GM19455 (cell line): ENCODE results near the gene NTMT1.
"Not testable (repeated sequence)": the region's sequence is repeated elsewhere in the genome, so short reads cannot be mapped to it uniquely, and the experiment has no call there.

Experiments used
- ATAC-seq: cut with Tn5 transposase; IDR thresholded peaks from one replicate; pipeline ENCODE4 v1.9.1; 2021; ENCODE audit not compliant: unreplicated experiment

NTMT1 gene

DNA sequence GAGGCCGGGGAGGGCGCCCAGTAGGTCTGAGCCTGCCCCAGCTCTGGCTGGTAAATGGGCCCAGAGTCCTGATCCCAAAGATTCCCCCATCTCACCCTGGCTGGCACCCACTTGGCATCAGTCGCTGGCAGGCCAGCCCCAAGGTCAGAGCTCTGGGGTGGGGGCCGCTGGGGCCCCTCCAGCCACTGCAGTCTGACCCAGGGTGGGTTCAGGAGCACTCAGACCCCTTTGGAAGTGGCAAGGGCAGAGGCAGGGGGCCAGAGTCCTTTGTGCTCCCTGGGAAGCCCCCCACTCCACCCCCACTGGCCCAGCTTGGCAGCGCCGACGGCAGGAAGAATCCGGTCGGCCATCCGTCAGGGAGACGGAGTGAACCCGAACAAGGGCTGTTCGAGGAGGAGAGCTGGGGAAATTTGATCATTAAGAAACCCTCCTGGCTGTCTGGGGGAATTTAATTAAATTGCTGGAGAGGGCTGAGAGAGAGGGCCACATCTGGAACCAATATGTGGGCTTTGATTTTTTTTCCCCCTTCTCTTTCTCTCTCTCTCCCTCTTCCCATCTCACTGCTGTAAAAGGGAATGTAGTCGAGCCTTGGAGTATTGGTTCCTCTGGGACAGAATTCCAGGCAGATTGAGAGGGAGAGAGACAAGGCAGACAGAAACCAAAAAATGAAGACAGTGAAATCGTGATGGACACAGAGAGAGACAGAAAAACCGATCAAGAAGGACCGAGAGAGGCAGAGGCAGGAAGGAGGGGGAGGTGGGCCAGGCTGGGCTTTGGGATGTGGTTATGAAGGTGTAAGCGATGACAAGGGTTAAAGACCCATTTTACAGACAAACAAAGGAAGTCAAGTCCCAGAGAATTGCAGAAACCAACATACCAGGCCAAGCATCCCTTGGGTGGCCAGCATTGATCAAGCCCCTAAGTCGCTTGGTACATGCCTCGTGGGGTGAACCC, 24.0 kb downstream of the NTMT1 start:
- no peak for ATAC-seq

DNA sequence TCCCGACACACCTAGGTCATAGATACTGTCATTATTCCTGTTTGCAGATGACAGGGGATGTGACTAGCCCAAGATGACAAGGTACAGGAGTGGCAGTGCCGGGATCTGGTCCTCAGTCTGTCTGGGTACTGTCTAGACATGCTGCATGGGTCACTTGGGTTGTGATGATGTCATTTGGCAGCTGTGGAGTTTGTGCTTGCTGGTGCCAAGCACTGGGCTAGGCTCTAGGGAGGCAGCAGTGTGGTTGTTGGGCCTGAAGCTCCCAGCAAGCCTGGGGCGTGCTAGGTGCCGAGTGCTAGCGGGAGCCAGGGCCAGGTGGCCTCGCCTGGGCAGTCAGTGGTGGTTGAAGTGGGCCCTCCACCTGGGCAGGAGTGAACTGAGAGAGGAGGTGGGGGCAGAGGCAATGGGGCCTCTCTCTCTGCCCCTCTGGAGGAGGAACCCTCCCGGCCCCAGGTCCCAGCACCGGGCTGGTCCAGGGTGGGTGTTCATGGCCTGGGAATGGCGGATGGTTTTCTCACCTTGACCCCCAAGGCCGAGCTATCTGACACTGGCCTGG, 24.8 kb downstream of the NTMT1 start:
- no peak for ATAC-seq

DNA sequence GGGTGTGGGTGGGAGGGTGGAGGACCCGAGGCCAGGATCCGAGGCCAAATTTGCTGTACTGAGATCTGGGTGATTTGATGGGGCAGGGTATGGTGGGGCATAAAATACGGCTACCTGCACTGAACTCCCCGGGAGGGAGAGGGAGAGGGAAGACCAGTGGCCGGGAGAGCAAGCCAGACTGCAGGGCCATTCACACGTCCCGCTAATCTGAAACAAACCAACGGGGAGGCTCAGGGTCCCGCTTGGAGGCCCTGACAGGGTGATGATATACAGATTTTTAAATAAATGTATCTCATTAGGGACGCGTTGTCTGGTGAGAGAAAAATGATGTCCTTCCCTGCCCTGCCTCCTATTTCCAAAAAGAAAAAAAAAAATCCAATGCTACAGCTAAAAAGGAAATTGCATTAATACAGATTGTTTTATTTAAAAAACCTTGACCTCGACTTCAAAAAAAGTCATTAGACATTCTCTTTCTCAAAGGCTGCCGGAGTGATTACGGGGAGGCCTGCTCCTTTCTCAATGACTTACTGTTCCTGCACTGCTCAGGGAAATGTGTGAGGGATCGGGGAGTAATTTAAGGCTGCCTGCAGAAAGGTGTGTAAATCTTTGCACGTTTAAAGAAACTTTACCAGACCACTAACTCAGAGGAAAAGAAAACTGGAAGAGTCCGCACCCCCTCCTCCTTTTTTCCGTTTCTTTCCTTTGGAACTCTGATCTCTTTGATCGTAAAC, 28.0 kb downstream of the NTMT1 start:
- no peak for ATAC-seq

DNA sequence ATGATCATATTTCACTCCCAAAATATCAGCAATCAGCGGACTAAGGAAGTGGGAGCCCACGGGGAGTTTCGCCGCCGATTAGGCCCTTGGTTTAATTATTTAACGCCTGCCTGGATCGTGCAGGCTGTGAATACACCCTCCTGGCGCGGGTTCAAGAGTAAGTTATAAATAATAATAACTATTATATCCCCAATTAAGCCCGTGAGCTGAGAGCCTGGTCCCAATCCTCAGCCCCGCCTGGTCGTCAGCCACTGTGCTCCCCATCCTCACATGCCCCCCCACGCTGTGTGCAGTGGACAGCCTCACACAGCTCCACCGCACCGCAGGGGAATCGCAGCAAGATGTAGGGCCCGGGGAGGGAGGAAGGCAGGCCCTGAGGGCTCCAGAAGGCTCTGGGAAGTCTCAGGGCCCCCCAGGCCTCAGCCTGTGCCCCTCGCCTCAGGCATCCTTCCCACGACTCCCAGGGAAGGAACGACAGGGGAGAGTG, 28.6 kb downstream of the NTMT1 start:
- no peak for ATAC-seq

DNA sequence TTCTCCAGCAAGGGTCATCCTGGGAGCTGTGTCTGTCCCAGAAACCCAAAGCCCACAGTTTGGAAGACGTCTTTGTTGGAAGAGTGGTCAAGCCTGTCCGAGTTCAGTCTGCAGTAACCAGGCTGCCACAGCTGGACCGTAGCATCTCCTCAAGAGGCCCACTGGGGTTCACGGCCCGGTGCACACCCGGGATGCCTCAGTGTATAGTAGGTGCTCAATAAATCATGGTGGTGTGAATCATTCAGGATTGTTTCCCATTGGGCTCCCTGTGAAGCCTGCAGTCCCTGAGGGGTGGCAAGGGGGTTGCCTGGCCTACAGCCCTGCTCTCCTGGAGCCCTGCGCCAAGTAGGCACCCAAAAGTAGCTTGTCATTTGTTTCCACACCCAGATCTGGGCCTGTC, 29.2 kb downstream of the NTMT1 start:
- ATAC-seq, result no peak

DNA sequence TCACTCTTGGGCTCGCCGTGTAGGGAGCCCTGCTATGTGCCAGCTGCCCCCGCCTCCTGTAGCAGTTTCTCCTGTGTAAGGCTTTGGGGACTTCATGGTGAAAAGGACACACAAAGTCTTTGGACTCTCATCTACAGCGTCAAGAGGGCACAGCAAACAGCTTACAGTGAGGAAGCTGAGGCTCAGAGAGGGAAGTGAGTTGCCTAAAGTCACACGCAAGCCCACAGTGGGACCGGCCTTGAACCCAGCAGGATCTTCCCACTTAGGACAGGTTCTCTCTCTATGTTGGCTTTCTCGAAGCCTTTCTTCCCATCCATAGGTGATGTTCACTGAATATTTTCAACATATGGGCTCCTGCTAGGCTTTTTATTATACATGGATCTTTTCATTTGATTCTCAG, 29.7 kb downstream of the NTMT1 start:
- ATAC-seq, result no peak

DNA sequence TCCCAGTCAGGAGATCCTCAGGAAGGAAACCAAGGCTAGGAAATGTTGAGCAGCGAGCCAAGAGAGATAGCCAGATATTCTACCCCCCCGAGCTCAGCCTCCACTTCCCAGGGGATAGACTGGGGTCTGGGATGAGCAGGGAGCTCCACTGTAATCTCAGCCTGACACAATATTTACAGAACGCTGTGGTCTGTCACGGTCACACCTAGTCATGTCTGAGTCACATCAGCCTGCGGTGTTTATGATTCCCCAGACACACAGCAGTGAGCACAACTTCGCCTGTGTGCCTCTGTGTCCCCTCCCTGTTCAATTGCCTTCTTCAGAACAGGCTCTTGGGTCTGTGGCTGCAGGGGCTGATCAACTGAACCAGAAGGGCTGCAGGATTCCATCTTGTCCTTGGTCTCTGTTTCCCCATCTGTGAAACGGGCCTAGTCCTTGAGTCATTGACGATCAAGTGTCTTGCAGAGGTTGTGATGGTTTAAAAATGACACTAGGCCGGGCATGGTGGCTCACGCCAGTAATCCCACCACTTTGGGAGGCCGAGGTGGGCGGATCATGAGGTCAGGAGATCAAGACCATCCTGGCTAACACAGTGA, 30.9 kb downstream of the NTMT1 start:
- no peak for ATAC-seq

DNA sequence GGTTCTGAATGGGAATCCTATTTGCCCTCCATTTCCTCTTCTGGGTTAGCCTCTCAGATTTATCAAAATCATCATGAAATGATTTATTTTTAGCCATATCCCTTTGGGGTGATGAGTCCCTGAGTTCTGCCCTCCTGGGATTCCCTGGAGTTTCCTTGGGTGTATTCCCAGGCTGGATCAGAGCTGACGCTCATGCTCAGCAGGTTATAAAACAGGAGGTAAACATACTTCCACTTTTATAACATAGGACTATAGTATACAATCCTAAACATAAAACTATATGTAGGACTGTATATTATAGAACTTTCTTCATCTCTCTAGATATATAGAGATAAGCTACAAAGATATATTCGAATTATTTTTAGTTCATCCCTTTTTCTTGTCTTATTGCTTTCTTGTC, 35.1 kb downstream of the NTMT1 start:
- ATAC-seq, result no peak

DNA sequence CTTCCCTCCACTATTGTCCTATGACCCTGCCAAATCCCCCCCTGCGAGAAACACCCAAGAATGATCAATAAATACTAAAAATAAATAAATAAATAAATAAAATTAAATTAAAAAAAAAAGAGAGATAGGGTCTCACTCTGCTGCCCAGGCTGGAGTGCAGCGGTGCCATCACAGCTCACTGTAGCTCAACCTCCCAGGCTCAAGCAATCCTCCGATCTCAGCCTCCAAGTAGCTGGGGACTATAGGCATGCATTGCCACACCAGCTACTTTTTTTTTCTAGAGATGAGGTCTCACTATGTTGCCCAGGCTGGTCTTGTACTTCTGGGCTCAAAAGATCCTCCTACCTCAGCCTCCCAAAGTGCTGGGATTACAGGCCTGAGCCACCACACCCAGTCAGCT, 36.3 kb downstream of the NTMT1 start:
- ATAC-seq, result not testable (repeated sequence)

DNA sequence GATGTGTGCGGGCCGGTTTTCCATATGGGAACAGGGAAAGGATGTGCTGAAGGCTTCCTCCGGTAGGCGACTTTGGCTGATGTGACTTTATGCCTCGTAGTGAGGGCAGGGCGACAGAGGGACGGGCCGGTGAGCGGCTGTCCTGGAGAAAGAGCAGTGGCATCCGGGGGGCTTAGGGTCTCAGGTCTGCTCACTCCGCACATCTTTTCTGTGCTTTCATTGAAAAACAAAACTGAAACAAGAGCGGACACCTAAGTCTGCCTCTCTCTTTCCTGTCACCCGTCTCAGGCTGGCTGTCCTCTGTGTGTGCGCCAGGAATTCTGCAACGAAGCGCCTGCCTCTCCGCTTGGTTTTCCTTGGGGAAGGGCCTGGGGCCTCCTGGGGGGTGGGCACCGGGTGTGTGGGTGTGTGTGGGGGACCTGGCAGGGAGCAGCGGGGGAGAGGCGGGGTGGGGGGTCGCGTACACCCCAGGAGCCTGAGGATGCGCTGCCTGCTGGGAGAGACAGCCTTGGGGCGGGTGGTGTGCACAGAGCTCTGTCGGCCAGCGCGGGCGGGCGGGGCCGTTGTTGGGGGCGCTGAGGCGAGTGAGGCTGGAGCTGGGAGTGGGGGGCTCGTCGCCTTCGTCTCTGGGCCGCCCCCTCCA, 38.9 kb downstream of the NTMT1 start:
- ATAC-seq, result no peak

DNA sequence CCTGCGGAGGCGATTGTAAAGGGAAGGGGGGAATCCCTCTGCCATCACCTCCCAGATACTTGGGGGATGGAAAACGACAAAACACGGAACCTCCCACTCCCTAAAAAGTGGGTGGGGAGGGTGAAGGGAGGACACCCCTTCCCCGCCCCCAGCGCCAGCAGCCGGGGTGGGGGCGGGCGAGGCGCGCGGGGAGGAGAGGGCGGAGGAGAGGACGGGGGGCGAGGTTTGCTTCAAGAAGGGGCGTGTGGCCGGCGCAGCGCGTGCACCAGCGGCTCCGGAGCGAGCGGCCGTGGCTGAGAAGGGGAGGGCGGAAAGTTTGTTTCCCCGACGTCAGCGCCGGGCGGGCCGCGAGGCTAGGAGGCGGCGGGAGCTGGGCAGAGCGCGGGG, 39.4 kb downstream of the NTMT1 start, which contains the start of gene PRRX2:
Gene PRRX2 (plus strand): TSS at position 259 of the 387 bp plus-strand sequence. CDS start 221 bp downstream, outside the sequence.
- no peak for ATAC-seq

DNA sequence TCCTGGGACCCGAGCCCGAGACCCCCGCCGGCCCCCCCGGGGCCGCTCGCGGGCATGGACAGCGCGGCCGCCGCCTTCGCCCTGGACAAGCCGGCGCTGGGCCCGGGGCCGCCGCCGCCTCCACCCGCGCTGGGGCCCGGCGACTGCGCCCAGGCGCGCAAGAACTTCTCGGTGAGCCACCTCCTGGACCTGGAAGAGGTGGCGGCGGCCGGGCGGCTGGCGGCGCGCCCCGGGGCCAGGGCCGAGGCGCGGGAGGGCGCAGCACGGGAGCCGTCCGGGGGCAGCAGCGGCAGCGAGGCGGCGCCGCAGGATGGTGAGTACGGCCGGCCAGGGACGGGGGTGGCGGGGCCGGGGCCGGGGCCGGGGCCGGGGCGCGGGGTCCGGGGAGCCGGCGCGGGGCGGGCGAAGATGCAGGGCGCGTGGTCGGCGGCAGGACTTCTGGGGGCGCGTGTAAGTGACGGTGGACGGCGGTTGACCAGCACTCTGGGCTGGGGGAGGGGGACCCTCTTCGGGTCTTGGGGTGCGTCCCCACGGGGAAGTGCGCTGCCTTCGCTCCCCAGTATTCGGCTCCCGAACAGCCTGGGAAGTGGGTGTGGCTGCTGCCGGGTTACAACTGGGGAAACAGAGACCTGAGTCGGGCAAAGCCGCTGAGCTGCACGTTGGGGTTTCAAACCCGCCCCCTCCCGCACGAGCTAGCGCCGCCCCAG, 40.0 kb downstream of the NTMT1 start:
- ATAC-seq, result no peak

DNA sequence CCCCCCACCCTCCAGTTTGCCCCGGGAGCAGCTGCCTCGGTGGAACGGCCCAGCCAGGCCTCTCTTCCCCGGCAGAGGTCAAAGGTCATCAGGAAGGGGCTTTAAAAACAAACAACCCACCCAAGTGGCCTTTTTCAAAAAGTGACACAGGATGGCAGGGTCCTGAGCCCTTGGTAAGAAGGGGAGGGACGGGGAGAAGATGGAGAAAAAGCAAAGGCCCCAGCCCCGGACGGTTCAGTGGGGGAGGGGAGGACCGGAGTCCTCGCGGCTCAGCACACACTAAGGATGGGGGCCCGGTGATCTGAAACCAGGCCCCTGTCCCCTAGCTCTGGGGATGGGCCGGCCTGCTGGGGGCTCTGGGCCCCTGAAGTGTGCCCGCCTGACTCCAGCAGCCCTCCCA, 40.6 kb downstream of the NTMT1 start:
- ATAC-seq, result no peak

DNA sequence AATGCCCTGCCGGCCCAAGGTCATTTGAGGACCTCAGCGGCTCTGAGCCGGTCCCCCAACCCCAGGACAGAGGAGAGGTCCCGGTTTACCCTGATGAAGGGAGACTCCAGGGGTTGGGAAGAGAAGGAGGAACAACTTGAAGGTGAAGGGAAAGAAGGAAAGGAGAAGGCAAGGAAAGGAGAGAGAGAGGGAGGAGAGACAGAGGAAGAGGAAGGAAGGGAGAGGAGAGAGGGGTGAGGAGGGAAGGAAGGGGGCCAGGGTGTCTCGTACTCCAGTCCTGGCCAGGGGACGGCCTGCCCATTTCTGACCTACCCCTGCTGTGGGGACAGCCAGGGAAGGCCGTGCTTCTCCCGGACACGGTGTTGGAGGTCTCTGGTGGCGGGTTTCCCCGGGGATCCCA, 41.4 kb downstream of the NTMT1 start:
- no peak for ATAC-seq

DNA sequence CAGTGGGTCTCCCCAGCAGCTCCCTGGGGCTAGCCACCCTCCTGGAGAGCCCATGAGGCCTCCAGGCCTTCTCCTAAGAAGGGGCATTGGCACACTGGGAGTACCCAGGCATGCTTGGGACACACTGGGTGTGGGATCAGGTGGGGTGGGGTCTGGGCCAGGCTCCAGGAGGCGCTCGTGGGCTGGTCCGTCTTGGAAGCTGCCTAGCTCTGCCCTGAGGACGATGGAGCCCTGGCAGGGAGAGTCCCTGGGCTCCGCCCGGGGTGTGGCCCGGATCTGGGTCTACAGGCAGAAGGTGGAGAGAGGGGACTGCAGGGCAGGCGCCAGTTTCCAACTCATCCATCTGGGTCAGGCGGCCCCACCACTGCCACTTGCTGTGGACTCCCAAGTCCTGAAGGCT, 41.9 kb downstream of the NTMT1 start:
- ATAC-seq, result no peak

DNA sequence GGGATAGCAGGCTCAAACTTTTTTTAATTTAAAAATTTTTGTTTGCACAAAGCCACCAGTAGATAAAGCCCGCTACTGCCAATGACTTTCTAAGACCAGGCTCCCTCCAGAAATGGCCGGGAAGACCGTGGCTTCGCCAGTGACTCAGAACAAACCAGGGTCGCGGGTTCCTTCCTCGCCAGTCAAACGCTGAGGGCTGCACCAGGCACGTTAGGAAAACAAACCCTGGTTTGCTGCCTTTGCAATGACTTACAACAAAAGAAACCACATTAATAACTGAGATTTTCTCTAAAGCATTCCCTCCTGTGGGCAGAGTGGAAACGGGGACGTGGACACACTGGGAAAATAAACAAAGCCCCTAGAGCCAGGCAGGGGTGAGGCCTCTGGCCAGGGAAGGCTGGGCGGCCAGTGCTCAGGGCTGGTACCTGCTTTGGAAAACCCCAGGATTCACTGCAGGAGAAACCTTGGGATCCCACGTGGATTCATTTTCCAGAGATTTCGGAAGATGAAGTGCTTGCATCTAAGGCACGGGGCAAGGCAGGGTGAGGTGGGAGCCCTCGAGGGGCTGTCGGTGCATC, 43.3 kb downstream of the NTMT1 start:
- no peak for ATAC-seq

DNA sequence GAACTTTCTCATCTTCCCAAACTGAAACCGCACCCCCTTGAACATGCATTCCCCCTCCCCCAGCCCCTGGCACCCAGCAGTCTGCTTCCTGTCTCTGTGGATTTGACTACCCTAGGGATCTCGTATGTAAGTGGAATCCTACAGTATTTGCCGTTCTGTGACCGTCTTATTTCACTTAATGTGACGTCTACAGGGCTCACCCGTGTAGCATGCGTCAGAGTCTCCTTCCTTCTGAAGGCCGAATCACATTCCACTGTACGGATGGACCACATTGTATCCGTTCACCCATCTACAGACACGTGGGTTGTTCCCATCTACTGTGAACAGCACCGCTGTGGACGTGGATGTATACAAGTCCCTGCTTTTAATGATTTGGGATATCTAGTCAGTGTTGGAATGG, 44.0 kb downstream of the NTMT1 start:
- no peak for ATAC-seq

DNA sequence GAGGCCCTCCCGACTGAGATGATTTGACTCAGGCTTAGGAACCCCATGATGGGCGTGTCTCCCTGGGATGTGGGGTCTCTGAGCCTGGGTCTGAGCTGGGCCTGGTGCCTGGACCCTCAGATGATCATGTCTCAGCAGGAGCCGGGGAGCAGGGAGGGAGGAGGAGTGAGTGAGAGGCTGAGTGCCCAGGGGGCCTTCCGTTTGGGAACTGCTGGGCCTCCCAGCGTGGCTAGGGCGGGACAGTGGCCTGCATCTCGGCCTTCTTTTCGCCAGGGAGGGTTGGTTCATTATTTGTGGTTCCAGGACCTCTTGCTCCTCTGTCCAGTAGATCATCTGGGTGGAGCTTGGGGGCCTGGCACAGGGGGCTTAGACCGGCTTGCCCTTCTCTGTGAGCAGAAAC, 45.1 kb downstream of the NTMT1 start:
- no peak for ATAC-seq

DNA sequence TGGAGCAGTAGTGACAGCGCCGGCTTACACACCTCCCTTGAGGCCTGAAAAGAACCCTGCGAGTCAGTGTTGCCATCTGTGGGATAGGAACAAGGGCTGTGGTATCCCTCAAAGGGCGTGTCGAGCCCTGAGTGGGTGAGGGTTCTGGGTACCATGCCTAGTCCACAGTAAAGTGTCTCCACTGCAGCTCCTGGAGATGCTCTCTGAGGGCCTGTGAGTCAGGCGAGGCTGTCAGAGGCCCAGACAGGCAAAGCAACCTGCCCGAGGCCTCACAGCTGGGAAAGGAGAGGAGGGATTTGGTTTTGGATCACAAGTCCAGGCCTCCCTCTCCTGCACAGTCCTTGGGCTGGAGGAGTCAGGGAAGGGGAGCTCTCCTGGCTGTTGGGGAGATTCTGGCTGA, 45.6 kb downstream of the NTMT1 start:
- no peak for ATAC-seq

DNA sequence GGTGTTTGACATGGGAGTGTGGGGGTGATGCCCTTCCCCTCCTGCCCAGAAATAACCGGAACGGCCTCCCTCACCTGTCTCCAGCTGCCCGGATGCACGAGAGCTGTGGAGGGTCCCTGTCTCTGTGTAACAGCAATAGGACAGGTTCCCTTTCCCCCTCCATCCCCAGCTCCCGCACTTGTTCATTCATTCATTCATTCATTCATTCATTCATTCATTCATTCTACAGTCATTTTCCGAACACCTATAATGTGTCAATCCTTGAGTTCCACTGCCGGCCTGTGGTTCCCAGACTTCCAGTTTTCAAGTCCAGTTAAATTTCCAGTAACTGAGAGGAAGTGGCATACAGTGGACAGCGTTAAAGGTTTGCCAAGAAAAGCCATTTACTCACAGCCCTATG, 46.7 kb downstream of the NTMT1 start:
- no peak for ATAC-seq
